Peyer's patch (tissue), 4 donors: ENCODE data around the gene PDXP.

ENCODE experiments used
- POLR2A ChIP-seq, 2 donors: fragments of 450-650 bp; IDR thresholded peaks; one replicate each; pipeline ENCODE4 v1.5.1; 2017; ENCODE audit warnings: antibody characterized with exemption in 2 of 2, mild to moderate bottlenecking in 2 of 2, moderate library complexity in 2 of 2
- TF ChIP-seq, protein P1 (sequence below), 6 experiments: fragments of 450-650 bp in 4 of 6; fragments of 200-600 bp in 2 of 6; sonication (generic) in 1 of 6; IDR thresholded peaks; one replicate each; pipeline ENCODE4 v1.5.1; 2017 to 2019; ENCODE audit warnings: antibody characterized with exemption in 6 of 6, mild to moderate bottlenecking in 3 of 6, moderate library complexity in 1 of 6

DNA sequence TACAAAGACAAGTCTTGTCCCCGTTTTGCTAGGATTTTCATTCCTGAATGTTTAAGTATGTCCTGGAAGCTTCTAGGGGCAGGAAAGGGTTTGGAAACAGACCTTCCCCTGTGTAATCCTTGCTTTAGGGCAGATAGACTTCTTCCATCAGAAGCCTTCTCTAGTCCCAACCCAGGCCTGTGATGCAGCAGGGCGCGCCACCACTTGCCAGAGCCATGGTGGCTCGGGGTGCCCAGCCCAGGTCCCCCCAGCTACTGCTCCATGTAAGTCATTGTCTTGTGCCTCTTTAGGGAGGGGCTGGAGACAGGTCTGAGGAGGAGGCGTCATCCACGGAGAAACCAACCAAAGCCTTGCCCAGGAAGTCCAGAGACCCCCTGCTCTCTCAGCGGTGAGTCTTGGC, 31.9 kb downstream of the PDXP start:
- no peak for TF ChIP-seq POLR2A (IDR thresholded peaks at IDR 0.05)
- TF ChIP-seq, protein P1, sequence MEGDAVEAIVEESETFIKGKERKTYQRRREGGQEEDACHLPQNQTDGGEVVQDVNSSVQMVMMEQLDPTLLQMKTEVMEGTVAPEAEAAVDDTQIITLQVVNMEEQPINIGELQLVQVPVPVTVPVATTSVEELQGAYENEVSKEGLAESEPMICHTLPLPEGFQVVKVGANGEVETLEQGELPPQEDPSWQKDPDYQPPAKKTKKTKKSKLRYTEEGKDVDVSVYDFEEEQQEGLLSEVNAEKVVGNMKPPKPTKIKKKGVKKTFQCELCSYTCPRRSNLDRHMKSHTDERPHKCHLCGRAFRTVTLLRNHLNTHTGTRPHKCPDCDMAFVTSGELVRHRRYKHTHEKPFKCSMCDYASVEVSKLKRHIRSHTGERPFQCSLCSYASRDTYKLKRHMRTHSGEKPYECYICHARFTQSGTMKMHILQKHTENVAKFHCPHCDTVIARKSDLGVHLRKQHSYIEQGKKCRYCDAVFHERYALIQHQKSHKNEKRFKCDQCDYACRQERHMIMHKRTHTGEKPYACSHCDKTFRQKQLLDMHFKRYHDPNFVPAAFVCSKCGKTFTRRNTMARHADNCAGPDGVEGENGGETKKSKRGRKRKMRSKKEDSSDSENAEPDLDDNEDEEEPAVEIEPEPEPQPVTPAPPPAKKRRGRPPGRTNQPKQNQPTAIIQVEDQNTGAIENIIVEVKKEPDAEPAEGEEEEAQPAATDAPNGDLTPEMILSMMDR (IDR thresholded peaks at IDR 0.05), result no peak
